GM12801 (cell line): Measurements from ENCODE around the gene DAPK1.

Experiments used
- TF ChIP-seq, protein P1 (sequence below): IDR thresholded peaks from one replicate; pipeline ENCODE4 v1.5.1; 2011; ENCODE audit warnings: control low read depth; ENCODE audit not compliant: insufficient read length; ENCODE audit errors: extremely low read depth

Gene DAPK1

GRCh38 chr9:87708546-87708945 lies 210.9 kb downstream of the DAPK1 start:
- TF ChIP-seq, protein P1, sequence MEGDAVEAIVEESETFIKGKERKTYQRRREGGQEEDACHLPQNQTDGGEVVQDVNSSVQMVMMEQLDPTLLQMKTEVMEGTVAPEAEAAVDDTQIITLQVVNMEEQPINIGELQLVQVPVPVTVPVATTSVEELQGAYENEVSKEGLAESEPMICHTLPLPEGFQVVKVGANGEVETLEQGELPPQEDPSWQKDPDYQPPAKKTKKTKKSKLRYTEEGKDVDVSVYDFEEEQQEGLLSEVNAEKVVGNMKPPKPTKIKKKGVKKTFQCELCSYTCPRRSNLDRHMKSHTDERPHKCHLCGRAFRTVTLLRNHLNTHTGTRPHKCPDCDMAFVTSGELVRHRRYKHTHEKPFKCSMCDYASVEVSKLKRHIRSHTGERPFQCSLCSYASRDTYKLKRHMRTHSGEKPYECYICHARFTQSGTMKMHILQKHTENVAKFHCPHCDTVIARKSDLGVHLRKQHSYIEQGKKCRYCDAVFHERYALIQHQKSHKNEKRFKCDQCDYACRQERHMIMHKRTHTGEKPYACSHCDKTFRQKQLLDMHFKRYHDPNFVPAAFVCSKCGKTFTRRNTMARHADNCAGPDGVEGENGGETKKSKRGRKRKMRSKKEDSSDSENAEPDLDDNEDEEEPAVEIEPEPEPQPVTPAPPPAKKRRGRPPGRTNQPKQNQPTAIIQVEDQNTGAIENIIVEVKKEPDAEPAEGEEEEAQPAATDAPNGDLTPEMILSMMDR, result no peak

DNA sequence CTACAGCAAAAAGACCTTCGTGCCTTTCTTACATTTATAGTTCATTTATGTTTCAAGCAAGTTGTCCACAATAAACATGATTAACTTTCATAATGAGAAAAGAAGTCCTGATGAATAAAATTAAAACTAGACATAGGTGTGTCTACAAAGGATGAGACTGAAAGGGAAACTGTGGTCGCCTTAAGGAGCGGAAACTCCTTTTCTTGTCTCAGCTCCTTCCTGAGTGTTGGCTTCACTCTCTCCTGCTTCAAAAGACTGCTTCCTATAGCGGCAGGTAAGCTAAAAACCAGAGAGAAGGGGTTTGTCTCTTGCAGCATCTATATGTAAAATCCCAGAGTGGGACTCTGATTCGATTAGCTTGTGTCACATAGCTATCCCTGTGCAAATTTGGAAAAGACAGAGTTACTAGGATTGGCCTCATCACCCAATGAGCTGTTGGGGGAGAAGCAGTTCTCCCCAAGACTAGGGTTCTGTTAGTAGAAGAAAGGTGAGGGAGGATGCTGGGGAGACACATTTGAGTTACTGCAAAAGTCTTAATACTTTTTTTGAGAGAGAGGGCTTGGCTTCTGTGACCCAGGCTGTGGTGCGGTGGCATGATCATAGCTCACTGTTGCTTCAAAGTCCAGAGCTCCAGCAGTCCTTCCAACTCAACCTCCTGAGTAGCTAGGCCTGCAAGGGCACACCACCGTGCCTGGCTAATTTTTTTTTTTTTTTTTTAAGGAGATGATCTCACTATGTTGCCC lies 211.5 kb downstream of the DAPK1 start:
- TF ChIP-seq, protein P1, result no peak

DNA sequence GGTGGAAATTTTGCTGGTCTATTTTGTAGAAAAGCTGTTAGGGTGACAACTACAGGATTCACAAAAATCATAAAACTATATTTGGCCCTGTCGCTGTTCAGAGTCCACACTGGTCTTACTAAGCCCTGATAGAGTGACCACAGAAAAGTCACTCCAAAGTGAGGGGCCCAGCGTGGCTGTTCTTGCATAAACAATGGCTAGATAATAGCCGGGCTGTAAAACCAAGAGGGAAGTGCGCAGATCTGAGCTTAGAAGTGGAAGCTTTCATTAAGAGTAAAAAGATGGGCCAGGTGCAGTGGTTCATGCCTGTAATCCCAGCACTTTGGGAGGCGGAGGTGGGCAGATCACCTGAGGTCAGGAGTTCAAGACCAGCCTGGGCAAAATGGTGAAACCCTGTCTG lies 212.8 kb downstream of the DAPK1 start:
- TF ChIP-seq, protein P1, result no peak

GRCh38 chr9:87711857-87712800 lies 214.5 kb downstream of the DAPK1 start:
- TF ChIP-seq, protein P1, result no peak

DNA sequence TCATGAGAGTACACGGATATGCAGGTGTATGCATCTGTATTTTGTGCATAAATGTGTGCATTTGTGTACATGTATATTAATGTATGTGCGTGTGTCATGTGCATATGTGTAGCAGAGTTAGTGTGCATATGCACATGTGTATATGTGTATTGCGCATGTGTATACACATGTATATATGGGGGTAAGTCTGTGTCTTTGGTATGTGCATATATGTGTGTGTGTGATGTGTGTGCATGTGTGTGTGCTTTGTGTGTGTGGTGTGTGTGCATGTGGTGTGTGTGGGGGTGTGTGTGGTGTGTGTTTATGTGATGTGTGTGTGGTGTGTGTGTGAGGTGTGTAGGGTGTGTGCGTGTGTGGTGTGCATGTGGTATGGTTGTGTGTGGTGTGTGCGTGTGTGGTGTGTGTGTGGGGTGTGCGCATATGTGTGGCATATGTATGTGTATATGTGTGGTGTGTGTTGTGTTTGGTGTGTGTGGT lies 215.2 kb downstream of the DAPK1 start:
- TF ChIP-seq, protein P1, result no peak

DNA sequence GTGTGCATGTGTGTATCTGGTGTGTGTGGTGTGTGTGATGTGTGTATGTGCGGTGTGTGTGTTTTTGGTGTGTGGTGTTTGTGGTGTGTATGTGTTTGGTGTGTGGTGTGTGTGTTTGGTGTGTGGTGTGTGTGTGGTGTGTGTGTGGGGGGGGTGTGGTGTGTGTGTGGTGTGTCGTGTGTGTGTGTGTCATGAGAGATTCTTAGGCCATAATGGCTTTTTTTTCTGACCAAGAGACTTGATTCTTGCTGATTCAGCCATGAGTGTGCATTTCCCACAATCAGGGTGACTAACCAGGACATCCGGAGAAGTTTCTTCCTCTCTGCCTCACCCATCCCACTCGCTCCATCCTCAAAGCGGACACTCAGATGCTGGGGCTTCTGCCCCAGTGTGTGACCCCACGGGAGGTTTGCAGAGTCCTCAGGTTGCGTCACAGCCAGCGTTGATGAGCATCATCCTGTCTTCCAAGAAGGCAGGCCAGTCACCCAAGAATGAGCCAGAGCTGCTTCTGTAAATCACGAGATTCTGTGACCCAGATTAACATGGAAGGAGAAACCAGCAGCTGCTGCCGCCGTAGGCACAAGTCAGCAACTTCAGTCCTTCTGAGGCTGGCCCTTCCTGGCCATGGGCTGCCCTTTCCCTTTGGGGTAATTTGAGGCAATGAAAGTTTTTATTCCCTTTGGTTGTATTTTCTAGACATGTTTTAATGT lies 215.8 kb downstream of the DAPK1 start:
- TF ChIP-seq, protein P1, result no peak

DNA sequence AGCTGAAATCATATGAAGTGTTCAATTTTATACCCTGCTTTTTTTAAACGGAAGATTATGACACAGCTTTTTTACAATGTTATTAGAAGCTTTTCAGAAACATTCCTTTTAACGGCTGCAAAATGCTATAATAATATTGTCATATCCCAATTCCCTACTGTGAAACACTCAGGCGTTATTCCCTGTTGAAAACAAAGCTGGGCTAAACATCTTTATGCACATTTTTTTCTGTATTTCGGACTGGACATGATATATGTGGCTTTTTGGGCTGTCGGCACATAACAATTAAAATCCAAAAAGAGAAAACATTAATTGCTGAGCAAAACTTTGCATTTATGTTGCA lies 216.3 kb downstream of the DAPK1 start:
- TF ChIP-seq, protein P1, result no peak
